SK-N-MC (cell line): ENCODE data around the gene HLA-E.
"Not testable (repeated sequence)": the region's sequence is repeated elsewhere in the genome, so short reads cannot be mapped to it uniquely, and the experiment has no call there.

Experiments
- EZH2 ChIP-seq: fragments of 200-600 bp; sonication (generic); IDR thresholded peaks from one replicate; pipeline ENCODE4 v1.6.1; 2017; ENCODE audit warnings: antibody characterized with exemption
- POLR2AphosphoS5 ChIP-seq: IDR thresholded peaks from 2 replicates; pipeline ENCODE4 v1.6.1; 2012; ENCODE audit warnings: mild to moderate bottlenecking, low read depth, low read length, borderline replicate concordance

- not testable (repeated sequence) for TF ChIP-seq EZH2, POLR2AphosphoS5
Measured at GRCh38 chr6:30491291-30491953, 2.1 kb downstream of the HLA-E start.
